ENCODE data around the gene DNAJC2.
A peak's percentile ranks its signal among the peaks of the same experiment; 100 is the strongest.

The DNAJC2 gene, protein sequence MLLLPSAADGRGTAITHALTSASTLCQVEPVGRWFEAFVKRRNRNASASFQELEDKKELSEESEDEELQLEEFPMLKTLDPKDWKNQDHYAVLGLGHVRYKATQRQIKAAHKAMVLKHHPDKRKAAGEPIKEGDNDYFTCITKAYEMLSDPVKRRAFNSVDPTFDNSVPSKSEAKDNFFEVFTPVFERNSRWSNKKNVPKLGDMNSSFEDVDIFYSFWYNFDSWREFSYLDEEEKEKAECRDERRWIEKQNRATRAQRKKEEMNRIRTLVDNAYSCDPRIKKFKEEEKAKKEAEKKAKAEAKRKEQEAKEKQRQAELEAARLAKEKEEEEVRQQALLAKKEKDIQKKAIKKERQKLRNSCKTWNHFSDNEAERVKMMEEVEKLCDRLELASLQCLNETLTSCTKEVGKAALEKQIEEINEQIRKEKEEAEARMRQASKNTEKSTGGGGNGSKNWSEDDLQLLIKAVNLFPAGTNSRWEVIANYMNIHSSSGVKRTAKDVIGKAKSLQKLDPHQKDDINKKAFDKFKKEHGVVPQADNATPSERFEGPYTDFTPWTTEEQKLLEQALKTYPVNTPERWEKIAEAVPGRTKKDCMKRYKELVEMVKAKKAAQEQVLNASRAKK

DNA sequence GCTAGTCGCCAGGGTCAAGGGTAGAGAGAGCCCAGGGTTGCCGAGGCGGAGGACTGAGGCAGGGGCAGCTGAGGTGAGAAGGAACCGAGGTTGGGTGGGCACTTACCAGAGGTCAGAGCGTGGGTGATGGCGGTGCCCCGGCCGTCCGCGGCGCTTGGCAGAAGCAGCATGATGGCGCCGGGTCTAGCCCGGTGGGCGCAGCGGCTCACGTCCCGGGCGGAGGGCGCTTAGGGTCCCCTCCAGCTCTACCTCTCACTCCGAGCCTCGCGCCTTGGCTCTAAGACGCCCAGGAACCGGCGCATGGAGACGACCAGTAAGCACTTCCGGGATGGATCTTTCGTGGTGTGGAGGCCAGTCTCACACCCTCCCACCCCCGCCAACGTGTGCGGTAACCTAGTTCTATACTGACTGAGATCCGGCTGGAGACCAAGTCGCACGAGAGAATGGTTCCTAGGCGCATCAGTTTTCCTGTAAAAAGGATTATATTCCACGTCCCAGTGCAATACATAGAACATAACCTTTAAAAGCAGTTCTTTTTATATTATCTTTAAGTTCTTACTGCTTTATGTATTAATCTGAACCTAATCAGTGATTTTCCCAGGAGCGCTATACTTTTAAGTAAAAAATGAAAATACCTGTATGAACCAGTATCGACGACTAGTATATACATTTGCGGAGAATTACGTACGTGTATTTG is at the start of gene DNAJC2:
DNAJC2 (minus strand) TSS at position 315 of the 697 bp plus-strand sequence; CDS start at position 170, 145 bp downstream.
- DNase-seq: peak; percentile 46

DNA sequence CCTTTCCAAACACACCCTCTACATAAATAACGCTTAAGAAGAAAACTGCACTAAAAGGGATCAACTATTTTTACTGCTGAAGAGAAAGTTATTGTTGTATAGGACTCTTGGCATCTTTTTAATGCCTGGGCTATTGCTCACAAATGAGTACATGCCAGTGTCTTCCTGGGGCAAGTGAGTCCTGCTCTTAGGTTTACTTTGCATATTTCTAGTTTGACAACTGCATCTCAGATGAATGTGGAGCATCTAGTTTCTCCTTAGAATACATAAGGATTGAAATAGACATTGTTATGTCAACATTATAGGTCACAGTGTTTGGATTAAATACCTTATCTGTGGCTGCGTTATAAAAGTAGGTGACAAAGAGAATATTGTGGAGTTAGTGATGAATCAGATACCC is 47.4 kb upstream of the DNAJC2 start:
- no peak for DNase-seq

DNA sequence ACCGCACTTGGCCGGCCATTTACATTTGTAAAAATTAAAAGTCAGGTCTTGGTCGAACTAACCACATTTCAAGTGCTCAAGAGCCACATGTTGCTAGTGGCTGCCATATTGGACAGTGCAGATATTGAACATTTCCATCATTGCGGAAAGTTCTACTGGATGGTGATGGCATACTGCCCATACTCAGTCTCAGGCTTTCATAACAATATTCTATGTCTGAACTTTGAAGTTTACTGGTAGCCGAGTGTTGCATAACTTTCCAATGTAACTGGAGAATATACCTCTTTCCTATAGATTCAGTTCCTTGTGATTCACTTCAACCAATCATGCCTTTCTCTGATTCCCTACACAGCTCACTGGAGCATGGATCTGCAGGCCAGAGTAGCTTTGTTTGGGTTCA is 46.6 kb upstream of the DNAJC2 start:
- DNase-seq: no peak

DNA sequence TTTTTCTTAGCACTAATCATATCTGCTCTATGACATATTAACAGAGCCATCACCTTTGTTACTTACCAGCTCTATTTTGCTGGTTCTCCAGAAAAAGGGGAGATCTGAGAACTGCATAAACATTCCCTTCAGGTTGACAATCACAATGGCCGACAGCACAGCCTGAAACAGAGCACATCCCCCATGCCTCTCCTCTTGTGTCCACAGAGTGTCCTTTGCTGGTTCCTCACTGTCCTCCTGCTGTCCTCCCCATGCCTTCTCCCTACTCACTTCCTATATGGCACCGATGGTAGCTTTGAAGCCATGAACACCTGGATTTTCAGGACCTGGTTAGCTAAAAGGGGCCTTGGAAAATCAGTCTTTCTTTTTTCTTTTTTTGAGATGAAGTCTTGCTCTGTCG is 44.7 kb upstream of the DNAJC2 start:
- no peak for DNase-seq

DNA sequence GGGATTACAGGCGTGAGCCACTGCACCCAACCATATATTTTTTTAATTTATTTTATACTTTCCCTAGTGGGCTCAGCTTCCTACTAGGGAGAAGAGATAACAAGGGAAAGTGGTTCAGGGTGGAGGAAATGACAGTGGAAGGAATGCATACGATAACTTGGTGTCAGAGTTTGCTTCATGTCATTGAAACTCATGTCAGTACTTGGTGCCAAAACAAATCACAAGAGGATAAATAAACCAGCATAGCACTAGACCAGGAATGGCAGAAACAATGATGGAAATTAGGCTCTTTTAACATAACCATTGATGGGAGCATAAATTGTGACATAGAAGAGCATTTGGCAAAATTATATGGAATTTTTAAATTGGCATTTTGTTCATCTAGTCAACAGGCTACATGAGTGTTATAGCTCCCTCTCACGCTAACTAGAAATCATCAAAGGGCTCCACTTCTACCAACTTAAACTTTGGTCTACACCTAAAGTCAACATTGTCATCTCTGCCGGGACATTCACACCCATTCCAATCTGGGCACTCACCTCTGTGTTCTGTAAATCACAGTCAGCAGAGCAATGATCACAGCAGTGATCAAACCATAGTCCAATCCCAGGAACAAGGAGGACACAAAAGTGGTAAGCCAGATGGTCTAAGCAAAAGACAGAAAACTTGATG is 44.0 kb upstream of the DNAJC2 start:
- DNase-seq: no peak

DNA sequence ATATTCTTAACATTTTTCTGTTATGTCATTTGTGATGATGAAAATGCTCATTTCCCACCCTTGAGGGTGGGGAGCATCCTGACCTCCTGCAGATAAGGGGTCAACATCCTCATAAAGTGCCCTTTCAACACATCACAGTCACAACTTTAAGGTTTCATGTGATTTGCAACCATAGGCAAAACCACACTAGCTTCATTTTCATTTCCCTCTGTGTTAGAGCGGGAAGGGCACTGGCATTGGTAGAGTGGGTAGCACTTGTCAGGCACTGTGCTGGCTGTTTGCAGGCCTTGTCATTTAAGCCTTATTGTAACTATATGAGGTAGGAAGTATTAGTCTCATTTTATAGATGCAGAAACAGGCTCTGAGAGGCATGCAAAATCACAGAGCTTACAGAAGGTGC is 42.7 kb upstream of the DNAJC2 start:
- no peak for DNase-seq

DNA sequence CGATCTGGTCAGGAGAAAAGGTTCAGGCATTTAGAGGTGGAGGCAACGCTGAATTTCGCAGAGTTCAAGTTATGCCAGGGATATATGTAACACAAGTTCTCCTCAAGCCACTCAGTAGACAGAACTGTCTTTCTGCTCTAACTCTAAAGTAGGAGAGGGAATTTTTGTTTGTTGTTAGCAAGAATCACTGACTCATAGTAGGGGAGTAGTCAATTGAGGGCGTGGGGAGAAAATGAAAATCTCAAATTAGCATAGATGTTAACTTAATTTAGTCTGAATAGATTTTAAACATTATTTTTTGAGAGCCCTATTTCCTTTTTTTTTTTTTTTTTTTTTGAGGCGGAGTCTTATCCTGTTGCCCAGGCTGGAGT is 37.5 kb upstream of the DNAJC2 start:
- no peak for DNase-seq

DNA sequence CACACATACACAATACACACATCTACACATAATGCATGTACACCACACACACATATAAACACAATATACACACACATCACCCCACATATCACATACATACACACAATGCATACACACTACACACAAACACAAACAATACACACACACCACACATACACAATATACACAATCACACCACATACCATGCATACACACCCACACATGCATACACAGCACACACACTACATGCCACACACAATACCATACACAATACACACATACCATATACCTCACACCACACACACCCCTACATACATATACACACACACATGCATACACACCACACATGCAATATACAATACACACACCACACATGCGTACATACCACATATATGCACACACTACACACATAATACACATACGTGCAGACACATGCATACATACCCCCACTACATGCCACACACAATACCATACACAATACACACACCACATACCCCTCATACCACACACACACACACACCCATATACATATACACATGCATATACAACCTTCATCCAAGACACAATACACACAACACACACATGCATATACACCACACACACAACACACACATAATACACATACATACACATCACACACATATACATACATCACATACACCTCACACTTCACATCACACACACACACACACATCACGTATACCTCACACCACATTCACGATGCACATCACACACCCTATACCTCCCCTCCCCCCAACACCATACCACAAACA is 36.9 kb upstream of the DNAJC2 start:
- no peak for DNase-seq

DNA sequence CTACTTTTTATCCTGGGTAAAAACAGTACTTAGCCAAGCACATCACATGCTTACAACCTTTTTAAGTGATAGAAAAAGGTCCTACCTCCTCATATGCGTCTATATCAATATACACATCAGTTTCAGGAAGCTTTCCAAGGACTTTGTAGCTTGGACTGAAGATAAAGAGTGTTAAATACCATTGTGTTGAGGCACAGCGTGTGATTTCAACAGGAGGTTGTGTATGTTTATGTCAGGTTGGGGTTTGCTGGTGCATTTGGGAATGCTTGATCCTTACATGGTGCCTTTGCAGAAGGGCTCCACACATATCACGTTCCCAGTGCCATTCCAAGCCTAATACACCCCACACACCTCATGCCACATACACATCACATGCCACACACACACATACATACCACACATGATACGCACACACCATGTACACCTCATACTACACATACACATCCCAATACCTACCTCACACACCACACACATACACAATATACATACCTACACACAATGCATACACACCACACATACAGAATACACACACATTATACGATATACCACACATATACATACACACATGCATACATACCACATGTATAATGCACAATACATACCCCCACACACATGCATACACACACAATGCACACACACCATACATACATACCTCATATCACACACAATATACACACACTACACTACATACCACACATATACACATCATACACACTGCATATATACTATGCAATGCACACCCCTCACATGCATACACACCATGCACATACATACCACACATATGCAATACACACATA is 36.0 kb upstream of the DNAJC2 start:
- DNase-seq: no peak

DNA sequence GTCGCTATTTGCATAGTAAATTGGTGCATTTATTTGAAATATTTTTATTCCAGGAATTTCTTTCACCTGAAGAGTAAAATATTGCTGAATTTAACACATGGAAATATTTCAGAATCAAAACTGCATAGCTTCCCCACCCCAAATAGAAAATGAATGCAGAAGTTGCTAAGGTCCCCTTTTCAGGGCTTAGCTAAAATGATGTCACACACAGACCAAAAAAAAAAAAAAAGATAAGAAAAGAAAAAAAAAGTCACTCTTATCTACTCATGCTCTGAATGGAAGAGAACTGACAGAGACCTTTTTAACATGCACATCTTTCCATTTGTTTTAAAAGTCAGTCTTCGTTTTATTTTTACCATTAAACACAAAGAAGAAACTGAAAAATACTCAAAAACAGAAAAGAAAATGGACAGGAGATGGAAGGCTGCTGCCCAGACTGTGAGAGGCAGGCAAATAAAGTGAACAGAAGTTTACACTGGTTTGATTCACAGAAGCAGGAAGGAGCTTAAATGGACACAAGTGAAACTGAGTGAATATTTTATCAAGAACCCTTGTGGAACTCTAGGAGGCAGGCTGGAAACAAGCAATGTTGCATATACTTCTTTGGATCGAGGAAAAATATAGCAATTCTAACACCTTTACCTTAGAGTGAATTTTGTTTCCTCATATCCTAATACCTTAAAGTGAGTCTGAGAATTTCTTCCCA is 34.9 kb upstream of the DNAJC2 start:
- no peak for DNase-seq

DNA sequence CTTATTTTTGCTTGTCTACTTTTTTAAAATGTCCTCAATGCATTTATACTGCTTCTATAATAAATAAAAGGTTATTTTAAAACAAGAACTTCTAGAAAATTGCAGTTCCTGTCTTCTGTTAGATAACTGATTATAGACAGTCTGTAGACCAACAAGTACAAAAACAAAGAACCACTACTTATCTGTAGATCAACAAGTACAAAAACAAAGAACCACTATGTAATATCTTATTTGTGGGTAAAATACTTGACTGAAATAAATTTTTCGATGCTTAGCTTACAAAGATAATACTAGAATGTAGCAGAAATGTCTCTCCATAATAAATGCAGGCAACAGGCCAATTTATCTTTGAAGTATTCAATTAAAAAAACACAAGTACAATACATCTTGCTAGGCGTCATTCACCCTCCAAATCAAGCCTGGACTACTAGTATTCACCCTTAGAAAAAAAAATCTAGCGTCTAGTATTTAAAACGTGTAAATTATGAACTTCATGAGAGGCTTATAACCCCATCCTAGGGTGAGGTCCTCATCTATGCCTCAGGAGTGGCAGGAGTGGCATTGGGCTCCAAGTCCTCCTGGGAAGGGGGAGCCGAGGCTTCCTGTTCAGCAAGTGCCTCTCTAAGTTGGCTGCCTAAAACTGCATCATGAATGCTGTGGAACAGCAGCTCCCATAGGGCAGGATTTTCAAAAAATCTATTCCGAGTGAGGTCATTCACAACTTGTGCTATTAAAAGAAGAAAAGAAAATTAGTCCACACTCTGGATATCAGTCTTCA is 29.5 kb upstream of the DNAJC2 start:
- DNase-seq: no peak

DNA sequence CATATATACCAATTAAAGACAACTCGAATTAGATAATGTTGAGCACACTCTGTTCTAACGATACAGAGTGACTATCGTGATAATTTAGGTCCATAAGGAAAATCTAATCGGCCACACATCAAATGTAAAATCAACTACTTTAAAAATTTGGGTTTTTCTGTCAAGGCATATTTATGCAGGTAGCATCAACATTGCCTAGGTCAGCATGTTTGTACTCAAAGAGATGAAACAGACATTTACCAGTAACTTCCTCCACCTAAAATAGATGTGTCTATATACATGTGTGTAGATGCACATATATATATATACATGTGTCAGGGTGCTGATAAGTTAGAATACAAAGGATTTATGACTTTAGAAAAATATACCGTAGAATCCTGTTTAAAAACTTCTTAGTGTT is 24.9 kb upstream of the DNAJC2 start:
- no peak for DNase-seq

DNA sequence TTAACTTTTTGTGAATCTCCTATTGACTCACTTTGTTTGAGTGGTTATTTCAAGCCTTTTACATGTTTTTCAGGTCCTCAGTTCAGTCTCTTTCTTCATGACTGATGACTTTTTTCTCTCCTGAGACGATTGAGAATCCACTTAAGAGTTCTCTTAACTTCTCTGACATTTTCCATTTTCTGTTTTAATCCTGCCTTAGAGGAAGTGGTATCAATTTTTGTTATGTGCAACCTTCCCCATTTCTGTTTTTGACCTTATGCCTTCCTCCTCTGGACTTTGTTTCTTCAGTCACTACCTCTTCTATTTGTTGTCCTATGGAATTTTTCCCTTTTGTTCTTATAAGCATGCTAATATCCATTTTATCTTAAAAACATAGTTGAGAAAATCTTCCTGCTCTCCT is 5.2 kb upstream of the DNAJC2 start:
- no peak for DNase-seq

DNA sequence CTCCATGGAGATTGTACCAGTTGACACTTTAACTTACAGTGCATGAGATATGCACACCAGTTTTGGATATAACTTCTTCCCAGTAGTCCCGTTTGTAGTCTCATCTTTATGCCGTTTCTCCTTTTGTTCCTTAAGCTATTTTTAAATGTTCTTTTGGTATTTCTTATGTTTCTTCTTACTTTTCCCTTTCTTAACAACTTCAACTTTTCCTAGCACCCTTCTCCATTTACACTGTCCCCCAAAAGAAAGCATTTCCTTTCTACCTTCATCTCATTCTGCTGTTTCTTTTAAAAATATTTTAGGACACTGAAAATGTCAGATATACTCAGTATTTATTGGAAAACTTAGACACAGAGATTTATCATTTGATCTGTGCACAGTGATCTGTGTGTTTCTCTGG is 4.4 kb upstream of the DNAJC2 start:
- DNase-seq: no peak

DNA sequence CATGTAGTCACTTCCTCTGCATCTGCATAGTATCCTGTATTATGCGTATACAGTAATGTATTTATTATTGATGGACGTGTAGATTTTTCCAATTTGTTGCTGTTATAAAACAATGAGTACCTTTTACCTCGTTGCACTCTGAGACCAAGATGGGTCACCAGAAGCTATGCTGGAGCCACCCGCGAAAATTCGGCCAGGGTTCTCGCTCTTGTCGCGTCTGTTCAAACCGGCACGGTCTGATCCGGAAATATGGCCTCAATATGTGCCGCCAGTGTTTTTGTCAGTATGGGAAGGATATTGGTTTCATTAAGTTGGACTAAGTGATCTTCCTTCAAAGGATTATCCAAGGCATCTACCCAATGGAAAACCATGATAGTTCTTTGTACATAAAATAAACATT is 3.9 kb upstream of the DNAJC2 start:
- no peak for DNase-seq

DNA sequence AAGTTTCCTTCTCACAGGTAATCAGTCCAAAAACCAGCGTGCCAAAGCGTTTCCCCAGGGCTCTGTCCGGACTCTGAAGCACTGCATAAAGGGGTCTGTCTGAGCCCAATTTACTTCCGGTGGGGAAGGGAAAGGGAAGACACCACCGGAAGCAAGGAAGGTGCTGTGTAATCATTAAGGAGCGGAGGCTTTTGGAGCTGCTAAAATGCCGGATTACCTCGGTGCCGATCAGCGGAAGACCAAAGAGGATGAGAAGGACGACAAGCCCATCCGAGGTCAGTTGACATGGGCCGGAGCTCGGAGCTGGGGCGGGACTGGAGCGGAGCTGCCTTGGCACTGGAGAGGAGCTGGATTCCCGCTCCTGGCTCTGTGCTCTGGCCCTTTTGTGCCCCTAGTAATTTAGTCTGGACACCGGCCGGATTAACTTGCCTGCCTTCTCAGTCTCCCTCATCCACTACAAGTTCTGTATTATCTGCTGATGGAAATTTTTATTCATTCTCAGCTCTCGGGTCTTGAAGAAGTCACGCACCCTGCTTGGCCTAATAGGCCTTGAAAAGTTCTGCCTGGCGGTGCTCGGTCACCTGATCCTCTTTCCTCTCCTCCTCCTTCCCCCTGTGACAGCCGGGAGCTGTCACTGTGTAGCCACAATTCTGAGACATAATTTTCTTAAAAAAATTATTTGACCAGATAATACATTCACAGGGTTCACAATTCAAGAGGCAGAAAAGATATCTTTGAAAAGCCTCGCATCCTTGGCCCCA is 3.1 kb upstream of the DNAJC2 start, which contains the start of gene PSMC2:
PSMC2 (plus strand) TSS at position 137 of the 761 bp plus-strand sequence; CDS start at position 206, 69 bp downstream.
- DNase-seq: peak; percentile 29

DNA sequence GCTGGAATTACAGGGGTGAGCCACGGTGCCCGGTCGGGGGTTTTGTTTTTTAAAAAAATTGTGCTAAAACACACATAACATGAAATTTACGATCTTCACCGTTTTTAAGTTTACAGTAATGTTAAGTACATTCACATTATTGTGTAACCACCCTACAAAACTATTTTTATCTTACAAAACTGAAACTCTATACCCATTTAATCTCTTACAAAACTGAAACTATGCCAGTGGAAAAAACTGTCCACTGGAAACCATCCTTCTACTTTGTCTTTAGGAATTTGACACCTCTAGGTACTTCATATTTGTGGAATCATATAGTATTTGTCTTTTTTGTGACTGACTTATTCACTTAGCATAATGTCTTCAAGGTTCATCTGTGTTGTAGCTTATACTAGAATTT is 1.8 kb upstream of the DNAJC2 start:
- DNase-seq: no peak

DNA sequence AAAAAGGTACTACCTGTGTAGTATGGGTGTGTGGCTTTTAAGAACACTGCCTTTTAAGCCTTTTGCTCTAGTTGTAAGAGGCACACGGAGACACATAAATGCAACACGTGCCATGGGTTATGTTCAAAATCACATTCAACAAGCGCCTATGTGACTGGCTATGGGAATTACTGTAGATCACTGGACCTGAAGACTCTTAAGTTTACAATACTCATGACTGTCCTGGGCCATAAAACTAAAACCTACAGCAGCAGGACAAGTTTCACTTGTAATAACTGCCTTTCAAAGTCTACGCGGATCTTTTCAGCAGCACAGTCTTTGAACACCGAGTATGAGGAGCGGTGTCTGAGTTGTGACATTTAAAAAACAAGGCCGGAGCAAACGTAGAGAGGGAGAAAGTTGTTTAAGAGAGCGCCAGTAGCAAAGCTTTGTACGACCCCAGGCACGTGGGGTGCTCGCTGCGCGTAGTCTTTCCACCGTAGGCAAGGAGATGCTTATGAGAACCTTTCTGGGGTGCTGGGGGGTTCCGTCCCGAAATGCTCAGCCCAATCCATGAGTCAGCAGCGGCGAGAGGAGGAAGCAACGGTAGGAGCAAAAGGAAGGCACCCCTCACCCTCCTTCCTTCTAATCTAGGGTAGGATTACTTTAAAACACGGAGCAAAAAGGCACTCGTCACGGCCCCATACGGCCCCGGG is 662 bp downstream of the DNAJC2 start:
- DNase-seq: no peak

DNA sequence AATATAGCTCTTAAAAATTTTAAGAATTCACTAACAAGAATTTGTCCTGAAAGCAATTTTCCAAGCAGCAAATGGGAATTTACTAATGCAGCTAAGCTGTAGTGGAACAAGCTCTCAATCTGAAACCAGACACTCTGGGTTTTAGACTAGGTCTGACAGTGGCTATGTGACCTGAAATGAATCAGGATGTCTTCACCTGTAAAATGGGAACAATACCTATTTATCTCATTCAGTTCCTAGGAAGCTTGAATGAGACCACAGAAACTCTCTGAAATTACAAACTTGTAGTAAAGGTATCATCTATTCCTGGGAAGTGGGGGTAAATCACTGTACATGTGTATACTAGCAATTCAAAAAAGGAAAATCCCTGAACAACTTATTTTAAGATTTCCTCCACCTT is 1.2 kb downstream of the DNAJC2 start:
- DNase-seq: no peak
